Astrocyte (in vitro differentiated cells and primary cell): Measurements from ENCODE around the gene PDE11A.

Experiments used
- EZH2 ChIP-seq: IDR thresholded peaks from 2 replicates; pipeline ENCODE4 v1.6.1; 2012; ENCODE audit warnings: mild to moderate bottlenecking, low read length, inconsistent platforms; ENCODE audit not compliant: insufficient read depth
- TF ChIP-seq, protein P1 (sequence below): IDR thresholded peaks from 2 replicates; pipeline ENCODE4 v1.5.1; 2011; ENCODE audit warnings: low read depth, mild to moderate bottlenecking, inconsistent platforms, low read length, moderate library complexity; ENCODE audit not compliant: insufficient read depth

DNA sequence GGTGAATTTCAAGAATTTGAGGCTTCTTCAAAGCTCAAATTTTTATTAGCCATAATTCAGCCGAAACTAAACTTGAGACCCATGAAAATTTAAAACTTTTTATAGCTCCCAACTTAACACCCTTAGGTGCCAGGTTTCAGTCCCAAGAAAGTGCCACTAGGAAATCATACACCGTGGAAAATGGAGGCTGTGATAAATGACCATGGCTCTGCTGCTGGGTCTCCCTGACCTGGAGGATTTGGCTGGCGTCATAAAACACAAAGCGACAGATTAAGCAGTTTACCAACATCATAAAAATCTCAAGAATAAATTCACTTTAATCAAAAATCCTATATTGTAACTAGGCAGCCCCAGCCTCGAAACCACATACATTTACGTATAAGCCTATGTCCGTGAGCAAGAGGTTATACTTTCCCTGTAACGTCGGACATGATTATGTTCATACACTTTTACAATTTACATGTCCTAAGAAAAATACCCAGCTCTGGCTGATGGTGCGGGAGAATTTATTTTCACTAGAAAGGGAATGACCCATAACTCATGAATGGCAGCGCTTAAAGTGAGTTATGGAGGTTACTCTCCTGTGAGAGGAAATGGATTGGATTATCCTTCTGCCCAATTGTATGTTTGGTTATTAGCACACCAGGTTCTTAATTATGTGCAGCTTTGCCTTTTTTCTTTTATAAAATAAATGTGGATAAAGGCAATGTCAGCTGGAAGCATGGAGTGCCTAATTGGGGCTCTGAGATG lies 350.6 kb downstream of the PDE11A start:
- TF ChIP-seq, protein P1, sequence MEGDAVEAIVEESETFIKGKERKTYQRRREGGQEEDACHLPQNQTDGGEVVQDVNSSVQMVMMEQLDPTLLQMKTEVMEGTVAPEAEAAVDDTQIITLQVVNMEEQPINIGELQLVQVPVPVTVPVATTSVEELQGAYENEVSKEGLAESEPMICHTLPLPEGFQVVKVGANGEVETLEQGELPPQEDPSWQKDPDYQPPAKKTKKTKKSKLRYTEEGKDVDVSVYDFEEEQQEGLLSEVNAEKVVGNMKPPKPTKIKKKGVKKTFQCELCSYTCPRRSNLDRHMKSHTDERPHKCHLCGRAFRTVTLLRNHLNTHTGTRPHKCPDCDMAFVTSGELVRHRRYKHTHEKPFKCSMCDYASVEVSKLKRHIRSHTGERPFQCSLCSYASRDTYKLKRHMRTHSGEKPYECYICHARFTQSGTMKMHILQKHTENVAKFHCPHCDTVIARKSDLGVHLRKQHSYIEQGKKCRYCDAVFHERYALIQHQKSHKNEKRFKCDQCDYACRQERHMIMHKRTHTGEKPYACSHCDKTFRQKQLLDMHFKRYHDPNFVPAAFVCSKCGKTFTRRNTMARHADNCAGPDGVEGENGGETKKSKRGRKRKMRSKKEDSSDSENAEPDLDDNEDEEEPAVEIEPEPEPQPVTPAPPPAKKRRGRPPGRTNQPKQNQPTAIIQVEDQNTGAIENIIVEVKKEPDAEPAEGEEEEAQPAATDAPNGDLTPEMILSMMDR, result no peak
- no peak for TF ChIP-seq EZH2
